Measurements from ENCODE around the gene PON1.

Gene PON1

DNA sequence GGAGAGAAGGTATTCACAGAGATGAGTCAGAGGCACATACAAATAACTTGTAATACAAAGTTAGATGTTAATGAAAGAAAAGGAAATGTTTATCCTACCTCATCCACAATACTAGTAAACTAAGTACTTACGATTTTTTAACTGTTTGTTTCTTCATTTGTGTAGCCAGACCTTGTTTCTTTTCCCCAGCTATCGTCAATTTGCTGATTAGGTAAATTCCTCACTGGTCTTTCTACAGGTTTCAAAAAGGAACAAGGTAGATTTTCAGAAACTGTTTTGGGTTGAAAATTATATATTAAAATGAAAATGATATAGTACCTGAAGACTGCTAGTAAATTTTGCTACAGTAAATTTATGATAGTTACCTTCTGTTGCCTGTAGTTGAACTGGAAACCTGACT, 56.6 kb downstream of the PON1 start:
- in situ Hi-C loops (cut with HindIII; ENCODE audit: low pct_unique_long_range_greater_than_20kb, low sequenced_read_pairs) = no loop called here
- no peak for DNase-seq (ENCODE audit: low read depth in 1 of 2, low spot score in 1 of 2)
- no peak for TF ChIP-seq JUND (IDR thresholded peaks at IDR 0.05; ENCODE audit: low read depth)

- DNase-seq (ENCODE audit: low read depth in 1 of 2, low spot score in 1 of 2) = no peak
Measured at GRCh38 chr7:95265634-95266033, 58.7 kb downstream of the PON1 start.

DNA sequence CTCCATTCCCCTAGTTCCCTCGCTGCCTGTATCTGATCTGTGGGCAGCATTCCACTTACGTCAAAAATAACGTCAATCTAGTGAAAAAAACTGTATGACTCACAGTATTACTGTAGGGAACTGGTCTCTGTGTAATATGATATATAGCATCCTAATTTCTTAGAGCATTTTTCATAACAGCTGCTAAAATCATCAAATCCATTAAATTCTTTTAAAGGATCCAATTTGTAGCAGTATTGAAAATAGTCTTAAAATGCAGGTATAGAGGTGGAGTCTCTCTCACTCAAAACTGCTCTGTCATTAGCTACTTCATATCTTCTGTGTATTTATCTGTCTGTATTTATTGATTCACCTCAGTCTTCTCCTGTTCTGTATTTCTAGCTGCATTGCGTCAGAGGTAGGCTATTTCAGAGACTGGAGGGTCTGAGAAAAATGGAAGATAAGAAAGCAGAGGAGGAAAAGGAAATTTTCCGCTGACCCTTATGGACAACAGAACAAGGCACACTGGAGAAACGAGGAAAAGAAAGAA, 59.9 kb downstream of the PON1 start:
- in situ Hi-C loops (cut with HindIII; ENCODE audit: low pct_unique_long_range_greater_than_20kb, low sequenced_read_pairs) = no loop called here
- no peak for DNase-seq (ENCODE audit: low read depth in 1 of 2, low spot score in 1 of 2)
- no peak for TF ChIP-seq JUND (IDR thresholded peaks at IDR 0.05; ENCODE audit: low read depth)

More at GRCh38 chr7:95265634-95266033, 58.7 kb downstream of the PON1 start:
- no peak for TF ChIP-seq JUND (IDR thresholded peaks at IDR 0.05; ENCODE audit: low read depth)
- in situ Hi-C loops (cut with HindIII; ENCODE audit: low pct_unique_long_range_greater_than_20kb, low sequenced_read_pairs) = no loop called here

DNA sequence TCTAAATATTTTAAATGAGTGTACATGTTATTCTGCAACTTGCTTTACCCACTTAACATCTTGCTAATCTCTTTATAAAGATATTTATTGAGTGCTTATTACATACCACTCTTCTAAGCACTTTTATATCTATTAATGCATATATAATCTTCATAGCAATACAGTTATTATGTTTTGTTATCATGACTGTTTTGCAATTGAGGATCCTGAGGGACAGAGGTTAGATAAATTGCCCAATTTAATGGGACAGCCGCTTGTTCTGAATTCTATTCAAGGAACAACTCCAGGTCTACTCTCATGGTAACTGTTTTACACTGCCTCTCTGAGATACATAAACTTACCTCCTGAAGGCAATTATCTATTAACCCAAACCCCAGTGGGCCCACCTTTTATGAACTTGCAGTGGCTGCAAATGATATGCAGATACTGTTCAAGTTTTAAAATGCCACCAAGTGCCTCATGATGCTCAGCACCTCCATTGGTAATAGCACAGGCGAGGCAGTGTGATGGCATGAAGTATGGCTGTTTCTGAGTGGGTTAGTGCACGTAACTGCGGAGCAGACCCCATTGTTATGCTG, 60.5 kb downstream of the PON1 start:
- TF ChIP-seq JUND (IDR thresholded peaks at IDR 0.05; ENCODE audit: low read depth) = no peak
- in situ Hi-C loops (cut with HindIII; ENCODE audit: low pct_unique_long_range_greater_than_20kb, low sequenced_read_pairs) = no loop called here
- DNase-seq (ENCODE audit: low read depth in 1 of 2, low spot score in 1 of 2) = no peak

GRCh38 chr7:95262875-95263274, 61.5 kb downstream of the PON1 start:
- no peak for TF ChIP-seq JUND (IDR thresholded peaks at IDR 0.05; ENCODE audit: low read depth)
- in situ Hi-C loops (cut with HindIII; ENCODE audit: low pct_unique_long_range_greater_than_20kb, low sequenced_read_pairs) = no loop called here
- no peak for DNase-seq (ENCODE audit: low read depth in 1 of 2, low spot score in 1 of 2)

GRCh38 chr7:95261895-95262415, 62.4 kb downstream of the PON1 start:
- no peak for DNase-seq (ENCODE audit: low read depth in 1 of 2, low spot score in 1 of 2)
- no peak for TF ChIP-seq JUND (IDR thresholded peaks at IDR 0.05; ENCODE audit: low read depth)
- in situ Hi-C loops (cut with HindIII; ENCODE audit: low pct_unique_long_range_greater_than_20kb, low sequenced_read_pairs) = no loop called here

DNA sequence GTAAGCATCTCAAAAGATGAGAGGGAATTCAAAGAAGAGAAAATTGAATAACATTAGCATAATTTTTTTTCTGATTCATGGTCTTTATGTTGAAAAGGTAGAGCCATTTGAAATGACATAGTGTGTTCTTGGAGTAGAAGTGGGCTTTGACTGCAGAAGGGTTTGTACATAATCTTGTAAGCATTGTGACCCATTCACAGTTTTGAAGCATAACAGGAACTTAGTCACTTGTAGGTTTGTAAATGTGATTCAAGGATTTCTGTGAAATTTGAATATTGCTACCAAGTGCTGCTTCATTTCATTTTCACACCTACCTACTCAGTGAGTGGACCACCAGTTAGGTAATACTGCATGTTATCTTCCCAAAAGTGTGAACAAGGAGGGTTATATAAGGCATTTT, 68.6 kb downstream of the PON1 start:
- DNase-seq (ENCODE audit: low read depth in 1 of 2, low spot score in 1 of 2) = no peak
- in situ Hi-C loops (cut with HindIII; ENCODE audit: low pct_unique_long_range_greater_than_20kb, low sequenced_read_pairs) = no loop called here
- TF ChIP-seq JUND (IDR thresholded peaks at IDR 0.05; ENCODE audit: low read depth) = no peak

- in situ Hi-C loops (cut with HindIII; ENCODE audit: low pct_unique_long_range_greater_than_20kb, low sequenced_read_pairs) = no loop called here
- TF ChIP-seq JUND (IDR thresholded peaks at IDR 0.05; ENCODE audit: low read depth) = no peak
Measured at GRCh38 chr7:95253986-95254385, 70.3 kb downstream of the PON1 start.

DNA sequence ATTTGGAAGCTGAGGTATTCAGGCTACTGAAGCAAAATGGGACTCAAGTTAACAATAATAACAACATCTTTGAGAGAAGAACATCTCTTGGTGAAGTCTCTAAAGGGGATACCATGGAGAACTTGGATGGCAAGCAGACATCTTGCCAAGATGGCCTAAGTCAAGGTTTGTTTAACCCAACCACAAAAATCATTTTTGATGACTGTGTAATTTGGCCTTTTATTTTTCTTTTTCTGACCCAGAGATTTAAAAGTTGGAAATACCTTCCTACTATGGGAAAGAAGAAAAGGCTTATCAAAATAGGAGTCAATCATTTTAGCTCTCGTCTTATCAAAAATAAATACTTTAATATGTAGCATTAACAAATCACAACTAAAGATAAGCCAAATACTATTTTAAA, 72.4 kb downstream of the PON1 start:
- TF ChIP-seq JUND (IDR thresholded peaks at IDR 0.05; ENCODE audit: low read depth) = no peak
- in situ Hi-C loops (cut with HindIII; ENCODE audit: low pct_unique_long_range_greater_than_20kb, low sequenced_read_pairs) = no loop called here
- DNase-seq (ENCODE audit: low read depth in 1 of 2, low spot score in 1 of 2) = no peak

More at GRCh38 chr7:95253986-95254385, 70.3 kb downstream of the PON1 start:
- DNase-seq (ENCODE audit: low read depth in 1 of 2, low spot score in 1 of 2) = no peak

DNA sequence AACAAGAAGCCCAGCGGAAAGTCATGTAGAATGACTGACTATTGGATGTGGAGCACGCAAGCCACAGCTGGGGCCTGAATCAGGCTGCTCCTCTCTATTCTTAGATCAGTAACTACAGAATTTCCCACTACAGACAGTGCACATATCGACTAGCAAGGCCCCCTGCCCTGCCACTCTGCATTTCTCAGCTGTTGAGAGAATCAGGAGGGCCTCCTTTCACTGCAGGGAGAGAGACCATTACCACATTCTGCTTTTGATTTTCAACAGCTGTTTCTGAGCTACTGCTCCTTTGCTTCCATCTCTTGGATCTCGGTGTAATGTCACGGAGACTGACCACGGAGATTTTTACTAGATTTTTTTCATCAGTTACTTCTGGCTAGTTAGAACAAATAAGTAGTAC, 73.8 kb downstream of the PON1 start:
- in situ Hi-C loops (cut with HindIII; ENCODE audit: low pct_unique_long_range_greater_than_20kb, low sequenced_read_pairs) = no loop called here
- no peak for DNase-seq (ENCODE audit: low read depth in 1 of 2, low spot score in 1 of 2)
- no peak for TF ChIP-seq JUND (IDR thresholded peaks at IDR 0.05; ENCODE audit: low read depth)
